Endothelial cell (in vitro differentiated cells): ENCODE measurements around the gene VPREB1. TPM values are rescaled to one million over a fixed set of nuclear protein-coding genes. Genes with fewer than 3 reads are reported as not detected.
A peak's percentile ranks its signal among the peaks of the same experiment; 100 is the strongest.

ENCODE experiments used
- DNase-seq: peaks from one replicate; pipeline ENCODE4 v3.0.0; 2021; ENCODE audit warnings: low spot score
- H3K27ac Mint-ChIP-seq: one replicate; pipeline ENCODE4 v1.8.0; 2021; ENCODE audit warnings: mixed read lengths, inconsistent platforms; ENCODE audit not compliant: unreplicated experiment
- H3K27me3 Mint-ChIP-seq: one replicate; pipeline ENCODE4 v1.8.0; 2021; ENCODE audit warnings: mild to moderate bottlenecking, moderate library complexity, mixed read lengths, inconsistent platforms; ENCODE audit not compliant: unreplicated experiment
- H3K36me3 Mint-ChIP-seq: one replicate; pipeline ENCODE4 v1.8.0; 2021; ENCODE audit warnings: mild to moderate bottlenecking, low read depth, mixed read lengths, inconsistent platforms; ENCODE audit not compliant: unreplicated experiment
- H3K4me1 Mint-ChIP-seq: one replicate; pipeline ENCODE4 v1.8.0; 2021; ENCODE audit warnings: mild to moderate bottlenecking, mixed read lengths, inconsistent platforms; ENCODE audit not compliant: unreplicated experiment
- H3K4me3 Mint-ChIP-seq: one replicate; pipeline ENCODE4 v1.8.0; 2021; ENCODE audit warnings: mild to moderate bottlenecking, mixed read lengths, inconsistent platforms; ENCODE audit not compliant: unreplicated experiment
- H3K9me3 Mint-ChIP-seq: one replicate; pipeline ENCODE4 v1.8.0; 2021; ENCODE audit warnings: mixed read lengths, inconsistent platforms; ENCODE audit not compliant: unreplicated experiment
- total RNA-seq: library from RNA; stranded (reverse); fragmentation: NEBNext Ultra II Directional; extraction: Animal tissue kit (Norgen Biotek cat#: 25700); gene quantifications from one replicate; pipeline ENCODE4 v1.2.1, GENCODE V29; 2021; ENCODE audit not compliant: unreplicated experiment
- TF ChIP-seq, protein P1 (sequence below): fragments of 200-600 bp; sonication (generic); IDR thresholded peaks from one replicate; pipeline ENCODE4 v1.5.0; 2021; ENCODE audit warnings: antibody characterized with exemption; ENCODE audit not compliant: unreplicated experiment

The VPREB1 gene
- total RNA-seq, 1 donor from 2014 or later = not detected

DNA sequence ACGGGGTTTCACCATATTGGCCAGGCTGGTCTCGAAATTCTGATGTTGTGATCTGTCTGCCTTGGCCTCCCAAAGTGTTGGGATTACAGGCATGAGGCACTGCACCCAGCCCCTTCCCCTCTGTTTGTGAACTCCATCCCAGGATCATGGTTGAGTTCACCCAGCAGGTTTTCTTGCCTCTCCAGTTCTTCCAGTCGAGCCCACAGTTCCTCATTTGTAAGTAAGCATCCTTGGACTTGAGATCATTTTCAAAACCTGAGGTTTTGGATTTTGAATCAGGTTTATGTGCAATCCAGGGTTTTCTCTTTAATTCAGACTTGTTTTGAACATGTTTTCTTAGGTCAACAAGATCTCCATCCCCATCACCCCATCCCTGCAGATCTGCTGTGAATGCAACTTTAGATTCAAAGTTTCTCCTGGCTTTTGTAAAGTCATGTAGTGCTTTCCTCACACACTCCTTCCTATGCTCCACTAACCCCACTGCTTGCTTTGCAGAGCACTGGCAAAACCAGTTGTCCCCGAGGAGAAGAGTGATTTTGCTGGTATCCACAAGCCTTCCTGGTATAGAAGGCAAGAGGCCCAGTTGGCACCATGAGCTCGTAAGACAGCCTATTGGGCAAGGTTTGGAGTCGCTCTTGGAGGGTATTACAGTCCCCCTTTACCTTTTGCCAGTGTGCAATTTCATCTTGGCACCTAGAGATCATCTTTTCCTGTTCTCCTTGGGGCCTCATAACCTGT is 14.7 kb upstream of the VPREB1 start:
- Mint-ChIP-seq H3K4me1 (peaks cover 4% of the 10 kb centered on the region), H3K27ac (no peak overlapping the region)
- TF ChIP-seq, protein P1, sequence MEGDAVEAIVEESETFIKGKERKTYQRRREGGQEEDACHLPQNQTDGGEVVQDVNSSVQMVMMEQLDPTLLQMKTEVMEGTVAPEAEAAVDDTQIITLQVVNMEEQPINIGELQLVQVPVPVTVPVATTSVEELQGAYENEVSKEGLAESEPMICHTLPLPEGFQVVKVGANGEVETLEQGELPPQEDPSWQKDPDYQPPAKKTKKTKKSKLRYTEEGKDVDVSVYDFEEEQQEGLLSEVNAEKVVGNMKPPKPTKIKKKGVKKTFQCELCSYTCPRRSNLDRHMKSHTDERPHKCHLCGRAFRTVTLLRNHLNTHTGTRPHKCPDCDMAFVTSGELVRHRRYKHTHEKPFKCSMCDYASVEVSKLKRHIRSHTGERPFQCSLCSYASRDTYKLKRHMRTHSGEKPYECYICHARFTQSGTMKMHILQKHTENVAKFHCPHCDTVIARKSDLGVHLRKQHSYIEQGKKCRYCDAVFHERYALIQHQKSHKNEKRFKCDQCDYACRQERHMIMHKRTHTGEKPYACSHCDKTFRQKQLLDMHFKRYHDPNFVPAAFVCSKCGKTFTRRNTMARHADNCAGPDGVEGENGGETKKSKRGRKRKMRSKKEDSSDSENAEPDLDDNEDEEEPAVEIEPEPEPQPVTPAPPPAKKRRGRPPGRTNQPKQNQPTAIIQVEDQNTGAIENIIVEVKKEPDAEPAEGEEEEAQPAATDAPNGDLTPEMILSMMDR = no peak

DNA sequence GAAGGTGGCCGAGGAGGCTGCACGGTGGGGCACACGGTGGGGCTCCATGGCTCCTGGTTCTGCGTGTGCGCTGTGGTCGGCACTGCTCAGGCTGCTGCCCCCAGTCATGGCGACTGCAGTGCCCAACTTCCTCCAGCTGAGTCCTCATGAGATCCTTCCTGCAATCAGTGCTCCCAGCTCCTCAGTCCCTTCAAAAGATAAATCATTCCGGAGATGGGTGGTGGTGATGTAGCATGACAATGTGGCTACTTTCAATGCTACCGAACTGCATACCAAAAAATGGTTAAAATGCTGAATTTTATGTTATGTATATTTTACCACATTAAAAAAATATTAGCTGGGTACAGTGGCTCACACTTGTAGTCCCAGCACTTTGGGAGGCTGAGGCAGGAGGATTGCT is 14.1 kb upstream of the VPREB1 start:
- Mint-ChIP-seq H3K36me3 (peaks cover 3% of the 10 kb centered on the region), H3K27ac (no peak overlapping the region), H3K27me3 (peaks cover 6% of the 10 kb centered on the region), H3K4me3 (no peak overlapping the region), H3K4me1 (peaks cover 5% of the 10 kb centered on the region), H3K9me3 (no peaks in the 10 kb centered on the region)
- TF ChIP-seq, protein P1 = no peak
- DNase-seq = no peak

More for the DNA sequence above, 14.7 kb upstream of the VPREB1 start:
- Mint-ChIP-seq H3K9me3 (no peaks in the 10 kb centered on the region), H3K27me3 (peaks cover 6% of the 10 kb centered on the region), H3K4me3 (no peak overlapping the region), H3K36me3 (peaks cover 3% of the 10 kb centered on the region)
- DNase-seq = no peak

- H3K4me1 Mint-ChIP-seq = peaks cover 7% of the 10 kb centered on the region
- H3K36me3 Mint-ChIP-seq = no peaks in the 10 kb centered on the region
- no peak for DNase-seq
- no peak overlapping the region for H3K4me3 Mint-ChIP-seq
- no peak overlapping the region for H3K27ac Mint-ChIP-seq
- TF ChIP-seq, protein P1 = no peak
- no peaks in the 10 kb centered on the region for H3K9me3 Mint-ChIP-seq
- H3K27me3 Mint-ChIP-seq = peaks cover 6% of the 10 kb centered on the region
Measured at GRCh38 chr22:22233081-22233480, 11.5 kb upstream of the VPREB1 start.

DNA sequence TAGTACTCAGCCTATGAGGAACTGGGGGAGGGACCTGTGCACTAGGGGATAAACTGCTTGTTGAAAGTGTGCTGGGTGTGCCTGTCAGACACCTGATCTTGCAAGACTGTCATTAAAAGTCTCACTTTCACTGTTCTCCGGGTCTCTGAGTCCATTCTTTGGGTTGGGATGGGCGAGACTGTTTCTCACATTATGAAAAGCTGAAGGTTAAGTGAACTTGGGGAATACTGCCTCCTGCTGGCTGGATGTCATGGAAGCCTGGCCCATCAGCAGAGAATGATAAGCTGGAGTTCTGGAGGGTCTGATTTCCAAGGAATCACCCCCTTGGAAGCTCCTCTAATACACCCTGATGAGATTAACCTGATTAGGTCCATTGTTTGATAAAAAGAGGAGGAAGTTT is 9.0 kb upstream of the VPREB1 start:
- H3K4me3 Mint-ChIP-seq = no peak overlapping the region
- peak; percentile 33 for DNase-seq

DNA sequence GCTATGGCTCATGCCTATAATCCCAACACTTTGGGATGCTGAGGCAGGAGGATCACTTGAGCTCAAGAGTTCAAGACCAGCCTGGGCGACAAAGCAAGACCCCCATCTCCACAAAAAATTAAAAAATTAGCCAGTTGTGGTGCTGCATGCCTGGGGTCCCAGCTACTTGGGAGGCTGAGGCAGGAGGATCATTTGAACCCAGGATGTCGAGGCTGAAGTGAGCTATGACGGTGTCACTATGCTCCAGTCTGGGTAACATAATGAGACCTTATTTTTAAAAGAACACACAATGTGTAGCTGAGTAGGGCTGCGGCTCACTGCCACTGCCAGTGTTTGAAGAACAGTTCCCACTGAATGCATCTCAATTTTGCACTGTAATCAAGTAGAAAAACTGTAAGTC is 7.1 kb upstream of the VPREB1 start:
- Mint-ChIP-seq H3K4me3 (no peak overlapping the region), H3K9me3 (no peaks in the 10 kb centered on the region), H3K27ac (no peak overlapping the region), H3K27me3 (peaks cover 9% of the 10 kb centered on the region), H3K36me3 (peaks cover 4% of the 10 kb centered on the region), H3K4me1 (peaks cover 3% of the 10 kb centered on the region)
- no peak for DNase-seq
- TF ChIP-seq, protein P1 = no peak

More for the DNA sequence above, 9.0 kb upstream of the VPREB1 start:
- TF ChIP-seq, protein P1 = peak; percentile 75
- H3K27me3 Mint-ChIP-seq = peaks cover 3% of the 10 kb centered on the region
- no peaks in the 10 kb centered on the region for H3K36me3 Mint-ChIP-seq
- no peak overlapping the region for H3K27ac Mint-ChIP-seq
- no peaks in the 10 kb centered on the region for H3K9me3 Mint-ChIP-seq
- H3K4me1 Mint-ChIP-seq = peaks cover 7% of the 10 kb centered on the region
